GM18511 (cell line): ENCODE data around the gene TMEM186.
A peak's percentile ranks its signal among the peaks of the same experiment; 100 is the strongest.
"Not testable (repeated sequence)": the region's sequence is repeated elsewhere in the genome, so short reads cannot be mapped to it uniquely, and the experiment has no call there.

ENCODE experiments used
- ATAC-seq: cut with Tn5 transposase; IDR thresholded peaks from one replicate; pipeline ENCODE4 v1.9.1; 2021; ENCODE audit warnings: mild to moderate bottlenecking, moderate library complexity; ENCODE audit not compliant: unreplicated experiment

Gene TMEM186

GRCh38 chr16:8814095-8814806, 16.8 kb upstream of the TMEM186 start:
- ATAC-seq, result no peak

DNA sequence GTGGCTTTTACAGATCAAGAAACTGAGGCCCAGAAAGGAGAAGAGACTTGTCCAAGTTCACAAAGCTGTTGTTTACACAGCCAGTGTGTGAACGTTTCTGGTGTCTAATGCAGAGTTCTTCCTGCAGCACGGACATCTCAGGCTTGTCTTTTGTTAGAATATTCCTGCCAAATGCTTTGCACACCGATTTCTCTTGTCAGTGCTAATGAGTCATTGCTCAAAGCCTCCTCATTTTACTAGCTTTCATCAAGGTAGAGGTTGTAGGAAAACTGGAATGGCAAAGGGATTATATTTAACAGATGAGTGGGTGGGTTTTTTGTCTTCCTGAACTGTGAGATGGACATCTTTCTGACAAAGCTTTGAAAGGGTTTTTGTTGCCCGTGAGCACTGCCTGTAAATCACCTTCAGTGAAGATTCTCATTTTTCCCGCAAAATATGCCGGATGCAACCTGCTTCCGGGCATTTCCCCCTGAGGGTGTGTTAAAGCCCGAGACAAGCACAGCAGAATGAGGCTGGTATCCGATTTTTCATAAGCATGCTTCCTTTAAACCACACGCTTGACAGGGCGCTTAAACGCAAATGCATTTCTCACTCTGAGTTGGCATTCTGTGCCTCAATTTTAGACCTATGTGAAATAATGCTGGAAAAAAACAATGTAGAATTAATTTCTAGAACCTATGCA, 14.9 kb upstream of the TMEM186 start:
- ATAC-seq, result no peak

- ATAC-seq, result no peak
Observed at GRCh38 chr16:8808613-8809353, 11.3 kb upstream of the TMEM186 start.

- ATAC-seq, result no peak
Observed at GRCh38 chr16:8808009-8808408, 10.6 kb upstream of the TMEM186 start.

DNA sequence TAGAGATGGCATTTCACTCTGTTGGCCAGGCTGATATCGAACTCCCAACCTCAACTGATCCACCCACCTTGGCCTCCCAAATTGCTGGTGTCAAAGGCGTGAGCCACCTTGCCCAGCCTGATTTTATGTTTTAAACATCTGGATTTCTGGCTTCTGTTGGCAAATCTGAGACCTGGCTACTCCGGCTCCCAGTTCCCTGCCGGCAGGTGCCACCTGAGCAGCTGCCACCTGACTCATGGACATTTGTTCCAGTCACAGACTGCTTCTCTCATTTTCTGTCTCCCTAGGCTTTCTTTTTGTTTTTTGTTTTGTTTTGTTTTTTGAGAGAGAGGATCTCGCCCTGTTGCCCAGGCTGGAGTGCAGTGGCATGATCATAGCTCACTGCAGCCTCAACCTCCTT, 9.8 kb upstream of the TMEM186 start:
- no peak for ATAC-seq

GRCh38 chr16:8806272-8806983, 9.0 kb upstream of the TMEM186 start:
- no peak for ATAC-seq

- no peak for ATAC-seq
Observed at GRCh38 chr16:8804313-8804712, 6.9 kb upstream of the TMEM186 start.

DNA sequence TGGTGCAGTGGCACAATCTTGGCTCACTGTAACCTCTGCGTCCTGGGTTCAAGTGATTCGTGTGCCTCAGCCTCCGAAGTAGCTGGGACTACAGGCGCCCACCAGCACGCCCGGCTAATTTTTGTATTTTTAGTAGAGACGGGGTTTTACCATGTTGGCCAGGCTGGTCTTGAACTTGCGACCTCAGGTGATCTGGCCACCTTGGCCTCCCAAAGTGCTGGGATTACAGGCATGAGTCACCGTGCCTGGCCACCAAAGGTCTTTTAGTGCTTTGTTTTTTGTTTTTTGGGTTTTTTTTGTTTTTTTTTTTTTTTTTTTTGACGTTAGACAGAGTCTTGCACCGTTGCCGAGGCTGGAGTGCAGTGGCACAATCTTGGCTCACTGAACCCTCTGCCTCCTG, 6.3 kb upstream of the TMEM186 start:
- not testable (repeated sequence) for ATAC-seq

- ATAC-seq, result no peak
Observed at GRCh38 chr16:8801701-8802100, 4.3 kb upstream of the TMEM186 start.

- no peak for ATAC-seq
Observed at GRCh38 chr16:8798535-8799157, 1.2 kb upstream of the TMEM186 start.

- ATAC-seq, result peak; percentile 15
Observed at GRCh38 chr16:8798174-8798527, 712 bp upstream of the TMEM186 start.

DNA sequence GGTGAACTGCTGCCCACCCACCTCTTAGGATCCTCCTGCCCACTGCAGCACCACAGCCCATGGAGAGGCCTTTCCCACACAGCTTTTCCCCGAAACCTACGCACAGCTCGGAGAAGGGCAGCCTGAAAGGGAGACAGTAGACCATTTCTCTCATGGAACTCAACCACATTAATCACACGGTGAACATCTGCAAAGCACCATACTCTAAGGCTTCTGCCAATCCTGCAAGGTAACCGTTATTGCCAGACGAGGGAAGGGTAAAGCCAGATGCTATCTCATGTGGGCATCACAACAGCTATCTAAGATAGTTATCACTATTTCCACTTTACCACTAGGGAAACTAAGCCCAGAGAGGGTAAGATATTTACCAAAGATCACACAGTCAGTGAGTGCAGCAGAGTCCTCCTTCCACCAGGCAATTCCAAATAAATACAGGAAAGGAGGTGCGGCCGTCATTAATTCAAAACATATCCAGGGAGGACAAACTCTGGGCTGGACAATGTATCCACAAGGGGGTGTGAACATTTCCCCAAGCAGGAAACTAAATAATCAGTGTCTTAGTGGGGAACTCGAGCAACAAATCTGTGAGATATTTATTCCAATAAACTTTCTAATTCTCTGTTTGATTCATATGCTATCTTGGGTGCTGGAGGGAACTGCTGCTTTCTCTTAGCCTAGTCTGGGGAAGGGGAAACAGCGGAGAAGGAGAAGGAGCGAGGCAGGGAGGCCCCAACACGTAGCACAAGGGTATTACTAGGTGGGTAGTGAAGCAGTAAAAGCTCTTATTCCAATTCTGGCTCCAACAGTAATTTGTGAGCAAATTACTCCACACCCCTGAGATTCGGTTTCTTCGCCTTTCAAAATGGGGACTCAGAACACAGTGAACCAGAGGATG, 723 bp downstream of the TMEM186 start:
- peak; percentile 3 for ATAC-seq

DNA sequence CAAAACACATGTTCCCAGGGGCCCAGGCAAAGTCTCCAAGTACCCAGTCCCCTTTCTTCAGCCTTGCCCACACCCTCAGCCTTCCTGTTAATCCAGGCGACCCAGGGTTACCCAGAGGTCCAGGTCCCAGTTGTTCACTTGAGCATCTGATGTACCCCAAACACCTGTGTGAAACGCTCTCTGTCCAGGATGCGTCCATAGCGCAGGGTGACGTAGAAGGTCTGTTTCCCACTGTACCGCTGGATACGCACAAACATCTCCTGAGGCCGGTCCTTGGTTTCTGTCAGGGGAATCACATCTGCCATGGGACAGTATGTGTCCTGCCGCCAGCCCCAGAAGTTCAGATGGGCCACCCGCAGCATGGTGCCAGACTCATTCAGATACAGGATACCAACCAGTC, 1.6 kb downstream of the TMEM186 start:
- no peak for ATAC-seq

DNA sequence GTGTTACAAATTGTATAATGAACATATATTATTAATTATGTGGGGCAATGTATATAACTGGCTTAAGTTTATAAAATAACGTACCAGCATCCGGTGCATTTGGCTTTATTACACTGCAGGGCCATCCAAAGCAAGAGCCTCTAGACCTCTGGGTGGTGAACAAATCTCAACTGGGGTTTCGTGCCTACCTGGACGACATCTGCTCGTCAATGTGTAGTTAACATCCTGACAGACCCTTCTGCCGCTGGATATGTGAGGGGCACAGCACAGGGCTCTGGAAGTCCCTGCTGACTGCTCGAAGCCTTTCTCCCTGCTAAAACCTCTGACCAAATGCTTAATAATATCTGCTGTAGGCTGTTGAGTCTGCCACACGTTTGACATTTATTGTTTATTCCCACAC, 2.3 kb downstream of the TMEM186 start:
- ATAC-seq, result no peak

DNA sequence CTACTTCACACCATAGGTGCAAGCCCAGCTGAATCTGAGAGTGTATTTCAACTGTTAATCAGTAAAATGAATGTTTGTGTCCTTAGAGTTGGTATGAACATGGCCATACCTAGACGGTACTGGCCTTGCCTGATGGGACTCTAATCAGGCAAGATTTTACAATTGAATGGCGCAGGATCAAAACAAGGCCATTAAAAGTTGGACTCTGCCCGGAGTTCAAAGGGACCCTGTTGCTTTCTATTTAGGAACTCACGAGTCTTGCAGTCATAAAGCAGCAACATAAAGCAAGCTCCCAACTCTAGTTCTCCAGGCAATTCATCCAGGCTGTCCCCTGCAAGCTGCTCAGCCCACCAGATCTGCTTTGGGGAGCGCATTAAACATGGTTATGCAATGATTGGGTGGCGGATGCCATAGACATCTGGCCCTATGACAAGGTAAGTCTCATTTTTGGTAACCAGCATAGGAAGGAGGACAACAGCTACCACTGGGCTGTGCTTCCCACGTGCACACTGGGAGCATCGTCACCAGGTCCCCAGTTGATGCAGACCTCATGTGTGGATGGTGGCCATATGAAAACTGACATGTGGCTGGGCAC, 8.8 kb downstream of the TMEM186 start:
- no peak for ATAC-seq

GRCh38 chr16:8786316-8786715, 11.1 kb downstream of the TMEM186 start:
- not testable (repeated sequence) for ATAC-seq

DNA sequence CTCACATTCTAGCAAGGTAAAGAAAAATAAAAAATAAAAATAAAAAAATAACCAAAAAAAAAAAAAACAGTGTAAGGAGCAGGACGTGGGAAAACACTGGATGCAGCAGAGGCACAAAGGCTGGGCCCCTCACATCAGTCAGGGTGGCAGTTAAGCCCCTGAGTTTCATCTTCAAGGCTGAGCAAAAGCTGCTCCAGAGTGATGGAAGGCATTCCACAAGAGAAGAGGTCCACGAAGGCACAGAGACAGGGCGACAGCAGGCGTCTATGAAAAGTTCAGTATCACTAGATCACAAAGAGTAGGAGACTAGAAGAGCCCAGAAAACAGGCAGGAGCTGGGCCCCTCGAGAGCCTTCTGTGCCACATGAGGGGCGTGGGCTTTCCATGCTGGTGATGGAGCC, 12.0 kb downstream of the TMEM186 start:
- ATAC-seq, result no peak

DNA sequence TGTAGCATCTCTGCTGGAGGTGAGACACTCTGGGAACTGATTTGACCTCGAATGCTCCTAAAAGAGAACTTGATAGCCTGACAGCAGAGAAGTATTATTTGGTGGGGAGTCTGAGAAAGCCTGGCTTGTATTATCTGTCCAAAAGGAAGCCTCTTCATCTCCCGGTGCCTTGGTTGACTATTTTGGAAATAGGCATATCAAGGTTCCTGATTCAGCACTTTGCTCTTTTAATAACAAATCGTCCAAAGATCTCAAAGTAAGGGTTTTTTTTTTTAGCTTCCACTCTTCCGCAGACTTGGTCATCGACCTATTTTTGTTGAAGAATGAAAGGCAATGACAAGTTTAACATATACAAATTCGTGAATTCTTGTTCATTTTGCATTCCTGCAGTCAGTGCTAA, 14.8 kb downstream of the TMEM186 start:
- no peak for ATAC-seq

DNA sequence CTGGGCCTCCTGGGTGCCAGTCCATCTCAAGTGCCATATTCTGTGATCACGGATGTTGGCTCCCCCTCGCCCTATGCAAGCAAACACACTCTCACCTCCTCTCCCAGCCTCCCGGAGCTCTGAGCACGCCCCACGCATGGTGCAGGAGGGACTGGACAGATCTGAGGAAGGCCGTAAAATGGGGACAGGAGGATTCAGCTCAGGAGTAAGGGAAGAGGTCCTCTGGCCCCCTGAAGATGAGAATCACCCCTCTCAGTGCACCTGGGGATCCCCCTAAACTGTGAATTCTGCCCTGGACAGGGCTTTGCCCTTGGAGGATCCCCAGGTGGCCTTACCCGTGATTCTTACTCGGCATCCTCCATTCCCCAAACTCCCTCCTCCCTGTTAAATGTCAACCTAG, 15.6 kb downstream of the TMEM186 start:
- ATAC-seq, result no peak

- ATAC-seq, result no peak
Observed at GRCh38 chr16:8777217-8777616, 20.2 kb downstream of the TMEM186 start.
